HCT116 (cell line): ENCODE measurements around the gene ZNF227.

Experiments
- CEBPB ChIP-seq: IDR thresholded peaks from 2 replicates; pipeline ENCODE4 v1.6.1; 2012; ENCODE audit warnings: low read depth
- EGR1 ChIP-seq: IDR thresholded peaks from 2 replicates; pipeline ENCODE4 v1.6.1; 2012; ENCODE audit warnings: low read depth
- EZH2 ChIP-seq: fragments of 200-600 bp; sonication (generic); IDR thresholded peaks from 2 replicates; pipeline ENCODE4 v1.6.1; 2017; ENCODE audit warnings: antibody characterized with exemption, mixed run types
- JUND ChIP-seq: IDR thresholded peaks from 2 replicates; pipeline ENCODE4 v1.6.1; 2012
- POLR2A ChIP-seq: IDR thresholded peaks from 2 replicates; pipeline ENCODE4 v1.7.0; 2011; ENCODE audit warnings: borderline replicate concordance; ENCODE audit not compliant: insufficient read depth, insufficient read length; ENCODE audit errors: extremely low read depth
- RAD21 ChIP-seq: IDR thresholded peaks from 2 replicates; pipeline ENCODE4 v1.6.1; 2012; ENCODE audit warnings: low read depth, mild to moderate bottlenecking
- SIN3A ChIP-seq: IDR thresholded peaks from 2 replicates; pipeline ENCODE4 v1.6.1; 2012; ENCODE audit warnings: low read depth
- SRF ChIP-seq: IDR thresholded peaks from 2 replicates; pipeline ENCODE4 v1.6.1; 2012; ENCODE audit warnings: low read depth
- ZNF274 ChIP-seq: fragments of 200-500 bp; sonication (Bioruptor generic); IDR thresholded peaks from 2 replicates; pipeline ENCODE4 v1.6.1; 2014; ENCODE audit warnings: mild to moderate bottlenecking, low read depth, low read length, inconsistent platforms
- TF ChIP-seq, protein P1 (sequence below), 3 experiments: fragments of 200-600 bp in 1 of 3; sonication (generic) in 1 of 3; IDR thresholded peaks in 2 of 3; conservative IDR thresholded peaks in 1 of 3; 2 replicates each; pipeline ENCODE4 v1.5.1; 2012 to 2017; ENCODE audit warnings: low read depth in 2 of 3, low read length in 2 of 3, antibody characterized with exemption in 1 of 3, borderline replicate concordance in 1 of 3, control low read depth in 1 of 3, mild to moderate bottlenecking in 1 of 3, mixed read lengths in 1 of 3, mixed run types in 1 of 3, moderate library complexity in 1 of 3; ENCODE audit not compliant: insufficient read depth in 1 of 3
- TF ChIP-seq, protein P2 (sequence below): IDR thresholded peaks from 2 replicates; pipeline ENCODE4 v1.6.1; 2012; ENCODE audit warnings: low read depth
- TF ChIP-seq, protein P3 (sequence below): IDR thresholded peaks from 2 replicates; pipeline ENCODE4 v1.6.1; 2012

DNA sequence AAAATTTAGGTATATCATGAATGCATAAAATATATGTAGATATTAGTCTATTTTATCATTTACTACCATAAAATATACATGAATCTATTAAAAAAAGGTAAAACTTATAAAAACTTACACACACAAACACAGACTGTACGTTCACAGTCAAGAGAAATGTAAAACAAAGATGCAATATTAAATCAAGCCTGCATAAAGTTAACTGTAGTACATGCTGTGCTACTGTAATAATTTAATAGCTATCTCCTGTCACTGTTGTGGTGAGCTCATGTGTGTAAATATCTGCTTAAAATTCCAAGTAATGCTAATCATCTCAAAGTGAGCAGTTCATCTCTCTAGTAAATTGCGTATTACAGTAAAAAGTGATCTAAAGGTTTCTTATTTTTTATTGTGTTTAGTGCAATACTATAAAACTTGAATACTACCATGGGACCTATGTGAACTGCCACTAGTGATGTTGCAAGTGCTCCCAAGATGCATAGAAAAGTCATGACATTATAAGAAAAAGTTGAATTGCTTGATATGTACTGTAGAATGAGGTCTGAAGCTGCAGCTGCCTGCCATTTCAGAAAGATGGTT lies 46.6 kb downstream of the ZNF227 start:
- TF ChIP-seq POLR2A: no peak
- TF ChIP-seq, protein P1, sequence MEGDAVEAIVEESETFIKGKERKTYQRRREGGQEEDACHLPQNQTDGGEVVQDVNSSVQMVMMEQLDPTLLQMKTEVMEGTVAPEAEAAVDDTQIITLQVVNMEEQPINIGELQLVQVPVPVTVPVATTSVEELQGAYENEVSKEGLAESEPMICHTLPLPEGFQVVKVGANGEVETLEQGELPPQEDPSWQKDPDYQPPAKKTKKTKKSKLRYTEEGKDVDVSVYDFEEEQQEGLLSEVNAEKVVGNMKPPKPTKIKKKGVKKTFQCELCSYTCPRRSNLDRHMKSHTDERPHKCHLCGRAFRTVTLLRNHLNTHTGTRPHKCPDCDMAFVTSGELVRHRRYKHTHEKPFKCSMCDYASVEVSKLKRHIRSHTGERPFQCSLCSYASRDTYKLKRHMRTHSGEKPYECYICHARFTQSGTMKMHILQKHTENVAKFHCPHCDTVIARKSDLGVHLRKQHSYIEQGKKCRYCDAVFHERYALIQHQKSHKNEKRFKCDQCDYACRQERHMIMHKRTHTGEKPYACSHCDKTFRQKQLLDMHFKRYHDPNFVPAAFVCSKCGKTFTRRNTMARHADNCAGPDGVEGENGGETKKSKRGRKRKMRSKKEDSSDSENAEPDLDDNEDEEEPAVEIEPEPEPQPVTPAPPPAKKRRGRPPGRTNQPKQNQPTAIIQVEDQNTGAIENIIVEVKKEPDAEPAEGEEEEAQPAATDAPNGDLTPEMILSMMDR (IDR thresholded peaks at IDR 0.05 in 2 of 3, conservative IDR thresholded peaks at IDR 0.05 in 1 of 3; ENCODE audit: borderline replicate concordance in 1 of 3, insufficient read depth in 1 of 3, low read depth in 2 of 3, low read length in 2 of 3): no peak
- TF ChIP-seq RAD21: no peak
- TF ChIP-seq JUND: no peak
- no peak for TF ChIP-seq CEBPB
- TF ChIP-seq, protein P2, sequence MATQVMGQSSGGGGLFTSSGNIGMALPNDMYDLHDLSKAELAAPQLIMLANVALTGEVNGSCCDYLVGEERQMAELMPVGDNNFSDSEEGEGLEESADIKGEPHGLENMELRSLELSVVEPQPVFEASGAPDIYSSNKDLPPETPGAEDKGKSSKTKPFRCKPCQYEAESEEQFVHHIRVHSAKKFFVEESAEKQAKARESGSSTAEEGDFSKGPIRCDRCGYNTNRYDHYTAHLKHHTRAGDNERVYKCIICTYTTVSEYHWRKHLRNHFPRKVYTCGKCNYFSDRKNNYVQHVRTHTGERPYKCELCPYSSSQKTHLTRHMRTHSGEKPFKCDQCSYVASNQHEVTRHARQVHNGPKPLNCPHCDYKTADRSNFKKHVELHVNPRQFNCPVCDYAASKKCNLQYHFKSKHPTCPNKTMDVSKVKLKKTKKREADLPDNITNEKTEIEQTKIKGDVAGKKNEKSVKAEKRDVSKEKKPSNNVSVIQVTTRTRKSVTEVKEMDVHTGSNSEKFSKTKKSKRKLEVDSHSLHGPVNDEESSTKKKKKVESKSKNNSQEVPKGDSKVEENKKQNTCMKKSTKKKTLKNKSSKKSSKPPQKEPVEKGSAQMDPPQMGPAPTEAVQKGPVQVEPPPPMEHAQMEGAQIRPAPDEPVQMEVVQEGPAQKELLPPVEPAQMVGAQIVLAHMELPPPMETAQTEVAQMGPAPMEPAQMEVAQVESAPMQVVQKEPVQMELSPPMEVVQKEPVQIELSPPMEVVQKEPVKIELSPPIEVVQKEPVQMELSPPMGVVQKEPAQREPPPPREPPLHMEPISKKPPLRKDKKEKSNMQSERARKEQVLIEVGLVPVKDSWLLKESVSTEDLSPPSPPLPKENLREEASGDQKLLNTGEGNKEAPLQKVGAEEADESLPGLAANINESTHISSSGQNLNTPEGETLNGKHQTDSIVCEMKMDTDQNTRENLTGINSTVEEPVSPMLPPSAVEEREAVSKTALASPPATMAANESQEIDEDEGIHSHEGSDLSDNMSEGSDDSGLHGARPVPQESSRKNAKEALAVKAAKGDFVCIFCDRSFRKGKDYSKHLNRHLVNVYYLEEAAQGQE: no peak
- TF ChIP-seq, protein P3, sequence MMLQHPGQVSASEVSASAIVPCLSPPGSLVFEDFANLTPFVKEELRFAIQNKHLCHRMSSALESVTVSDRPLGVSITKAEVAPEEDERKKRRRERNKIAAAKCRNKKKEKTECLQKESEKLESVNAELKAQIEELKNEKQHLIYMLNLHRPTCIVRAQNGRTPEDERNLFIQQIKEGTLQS: no peak
- no peak for TF ChIP-seq ZNF274
- no peak for TF ChIP-seq EGR1
- no peak for TF ChIP-seq EZH2
- no peak for TF ChIP-seq SRF
- TF ChIP-seq SIN3A: no peak
